Activated CD8-positive, alpha-beta memory T cell treated with anti-CD3 and anti-CD28 coated beads, Interleukin-2, amount 50 U/mL, for 48 hours (primary cell): ENCODE results near the gene LRRC59.
"Not testable (repeated sequence)": the region's sequence is repeated elsewhere in the genome, so short reads cannot be mapped to it uniquely, and the experiment has no call there.

Source experiments
- DNase-seq: peaks from one replicate; pipeline ENCODE4 v3.0.0-alpha.2; 2020

LRRC59 gene

DNA sequence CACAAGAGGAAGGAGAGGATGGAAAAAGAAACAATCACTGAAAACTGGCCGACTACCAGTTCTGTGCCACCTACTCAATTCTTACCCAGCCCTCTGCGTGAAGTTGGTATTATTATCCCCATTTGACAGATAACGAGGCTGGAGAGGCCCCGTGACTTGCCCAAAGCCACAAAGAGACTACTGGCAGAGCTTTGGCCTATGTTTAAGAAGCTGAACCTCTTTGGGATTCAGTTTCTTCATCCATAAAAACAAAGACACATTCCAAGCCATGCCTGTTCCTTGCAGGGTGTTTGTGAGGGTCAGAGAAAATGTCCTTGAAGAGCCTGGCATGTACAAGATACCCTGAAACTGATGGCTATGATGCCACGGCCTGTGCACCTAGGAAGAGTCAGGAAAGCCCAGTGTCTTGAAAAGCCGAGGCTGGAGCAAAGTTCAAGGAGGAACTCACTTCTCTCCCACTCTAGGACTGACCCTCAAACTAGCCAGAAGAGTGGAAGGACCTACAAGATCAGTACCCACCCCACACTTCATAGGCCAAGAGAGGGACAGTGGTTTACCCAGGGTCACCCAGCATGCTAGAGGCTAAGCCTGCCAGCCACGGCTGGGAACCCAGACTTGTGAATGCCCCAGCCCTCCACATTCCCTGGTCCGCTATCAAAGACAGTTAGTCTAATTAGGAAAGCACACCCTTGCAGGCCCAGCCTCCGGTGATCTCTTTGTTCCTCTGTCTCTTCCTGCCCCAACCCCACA lies 27.1 kb upstream of the LRRC59 start:
- no peak for DNase-seq

DNA sequence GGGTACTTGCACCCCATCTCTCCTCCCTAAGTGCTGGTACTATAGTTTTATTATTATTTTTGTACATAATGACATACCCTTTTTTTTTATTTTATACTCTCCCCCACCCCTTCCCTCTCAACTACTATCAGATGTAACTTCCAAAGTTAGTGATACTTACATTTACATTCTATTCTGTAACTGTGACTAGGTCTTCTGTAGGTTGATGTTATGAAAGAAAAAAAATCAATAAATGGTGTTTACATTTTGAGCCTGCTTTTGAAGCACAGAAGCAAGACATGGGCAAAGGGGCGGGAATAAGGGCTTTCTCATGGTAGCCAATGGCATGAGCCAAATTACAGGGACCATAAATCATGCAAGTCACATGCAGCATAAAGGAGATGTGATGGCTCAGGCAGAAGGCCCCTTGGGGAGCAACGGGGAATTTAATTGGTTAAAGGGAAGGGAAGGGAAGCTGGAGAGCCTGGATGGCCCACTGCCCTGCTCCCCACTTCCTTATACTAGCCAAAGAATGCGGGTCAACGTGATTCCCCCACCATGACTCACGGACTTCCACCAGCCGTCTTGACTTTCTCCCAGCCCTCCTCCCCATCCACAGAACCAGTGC lies 26.3 kb upstream of the LRRC59 start:
- DNase-seq = no peak

DNA sequence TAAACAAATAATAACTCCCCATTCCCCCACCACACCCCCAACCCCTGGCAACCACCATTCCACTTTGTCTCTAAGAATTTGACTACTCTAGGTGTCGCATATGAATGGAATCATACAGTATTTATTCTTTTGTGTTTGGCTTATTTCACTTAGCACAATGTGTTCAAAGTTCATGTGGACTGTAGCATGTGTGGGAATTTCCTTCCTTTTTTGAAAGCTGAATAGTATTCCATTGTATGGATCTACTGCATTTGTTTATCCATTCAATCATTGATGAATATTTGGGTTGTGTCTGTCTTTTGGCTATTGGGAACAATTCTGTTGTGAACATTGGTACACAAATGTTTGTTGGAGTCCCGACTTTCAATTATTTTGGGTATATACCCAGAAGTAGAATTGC lies 25.4 kb upstream of the LRRC59 start:
- no peak for DNase-seq

DNA sequence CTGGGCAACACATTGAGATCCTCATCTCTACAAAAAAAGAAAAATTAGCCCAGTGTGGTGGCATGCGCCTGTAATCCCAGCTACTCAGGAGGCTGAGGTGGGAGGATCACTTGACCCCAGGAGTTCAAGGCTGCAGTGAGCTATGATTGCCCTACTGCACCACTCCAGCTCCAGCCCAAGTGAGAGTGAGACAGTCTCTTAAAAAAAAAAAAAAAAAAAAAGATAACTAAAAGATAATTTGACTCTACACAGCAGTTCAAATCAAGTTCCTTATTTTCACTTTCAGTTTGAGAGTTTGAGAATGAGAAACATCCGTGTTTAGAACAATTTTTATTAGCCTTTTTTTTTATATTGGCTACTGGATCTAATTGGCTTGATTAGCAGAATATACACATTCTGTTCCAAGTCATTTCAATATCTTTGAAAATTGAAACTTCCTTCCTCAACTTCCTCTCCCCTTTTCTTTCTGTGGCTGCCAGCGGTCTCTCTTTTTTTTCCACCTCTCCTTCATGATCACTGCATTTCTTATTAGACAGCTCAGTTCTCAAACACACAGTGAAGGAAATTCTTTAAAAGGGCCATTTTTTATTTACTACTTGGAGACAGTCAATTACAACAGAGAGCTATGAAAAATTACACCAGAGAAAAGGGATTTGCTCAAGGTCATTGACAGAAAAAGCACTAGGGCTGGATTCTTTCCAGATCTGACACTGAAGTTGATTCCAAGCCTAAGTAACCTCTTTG lies 24.2 kb upstream of the LRRC59 start:
- no peak for DNase-seq

DNA sequence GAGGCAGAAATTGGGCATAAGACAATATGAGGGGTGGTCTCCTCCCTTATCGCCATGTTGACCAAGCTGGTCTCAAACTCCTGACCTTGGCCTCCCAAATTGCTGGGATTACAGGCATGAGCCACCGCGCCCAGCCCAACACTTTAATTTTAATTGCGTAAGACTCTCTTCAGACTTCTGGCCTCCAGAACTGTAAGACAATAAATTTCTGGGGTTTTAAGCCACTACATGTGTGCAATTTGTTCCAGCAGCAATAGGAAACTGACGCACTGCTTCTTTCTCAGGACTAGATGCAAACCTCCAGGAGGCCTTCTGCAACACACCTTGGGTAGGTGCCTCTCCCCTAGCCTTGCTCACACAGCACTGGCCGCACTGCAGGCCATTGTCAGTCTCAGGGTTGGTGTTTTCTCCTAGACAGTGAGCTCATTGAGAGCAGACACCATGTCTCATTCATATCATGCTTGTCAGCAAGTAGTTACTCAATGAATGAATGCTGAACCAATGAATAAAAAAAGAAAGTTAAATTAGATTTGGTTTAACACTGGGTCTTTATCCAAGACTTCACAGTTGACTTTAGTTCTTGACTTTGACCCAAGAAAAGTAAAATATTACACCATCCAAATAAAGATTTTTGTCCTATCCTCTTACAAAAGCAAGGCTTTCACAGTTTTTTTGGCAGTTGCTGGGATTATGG lies 23.2 kb upstream of the LRRC59 start:
- no peak for DNase-seq

DNA sequence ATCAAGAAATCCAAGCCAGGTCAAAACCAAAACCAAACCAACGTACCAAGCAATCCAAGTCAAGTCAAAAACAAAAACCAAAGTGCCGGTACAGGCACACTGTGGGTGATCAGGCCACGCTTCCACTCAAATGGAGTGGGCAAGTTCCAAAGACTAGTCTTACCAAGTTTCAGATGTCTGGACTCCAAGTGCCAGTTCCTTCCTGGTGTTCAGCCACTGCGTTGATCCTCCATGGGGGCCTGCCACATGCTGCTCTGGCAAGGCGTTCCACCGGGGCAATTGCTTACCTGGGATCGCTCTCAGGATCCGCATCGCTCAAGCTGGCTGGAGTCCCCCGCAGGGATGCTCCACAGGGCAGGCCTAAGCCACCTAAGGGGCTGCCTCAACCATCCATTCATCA lies 22.3 kb upstream of the LRRC59 start:
- not testable (repeated sequence) for DNase-seq

DNA sequence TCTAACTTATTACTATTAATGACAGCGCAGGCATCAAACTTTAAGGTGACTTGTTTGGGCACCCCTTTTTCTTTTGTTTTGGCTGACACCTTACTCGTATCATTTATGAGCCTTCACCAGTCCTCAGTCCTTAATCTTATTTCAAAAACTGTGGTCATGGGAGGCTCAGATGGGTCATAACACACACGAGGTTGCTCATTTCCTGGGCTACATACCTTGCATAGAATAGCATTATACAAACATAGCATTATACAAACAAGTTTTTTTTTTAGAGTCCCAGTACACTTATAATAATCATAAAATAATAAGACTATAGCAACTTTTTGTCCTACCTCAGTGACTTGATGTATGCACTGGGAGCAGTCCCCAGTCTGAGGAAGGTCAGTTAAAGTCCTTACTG lies 17.5 kb upstream of the LRRC59 start:
- DNase-seq = no peak

DNA sequence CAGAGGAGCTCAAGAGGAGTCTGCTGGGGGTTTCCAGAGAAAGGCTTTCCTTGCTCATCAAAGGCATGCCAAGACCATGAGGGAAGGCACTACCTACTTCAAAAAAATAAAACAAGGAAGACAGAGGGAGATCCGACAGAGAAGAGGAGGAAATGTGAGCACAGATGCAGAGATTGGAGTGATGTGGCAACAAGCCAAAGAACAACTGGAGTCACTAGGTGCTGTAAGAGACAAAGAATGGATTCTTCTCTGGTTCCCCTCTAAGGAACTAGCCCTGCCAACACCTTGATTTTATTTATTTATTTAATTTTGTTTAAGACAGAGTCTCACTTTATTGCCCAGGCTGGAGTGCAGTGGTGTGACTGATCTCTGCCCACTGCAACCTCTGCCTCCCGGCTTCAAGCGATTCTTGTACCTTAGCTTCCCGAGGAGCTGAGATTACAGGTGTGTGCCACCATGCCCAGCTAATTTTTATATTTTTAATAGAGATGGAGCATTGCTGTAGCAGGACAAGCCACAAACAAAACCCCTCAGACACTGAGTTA lies 14.9 kb upstream of the LRRC59 start:
- DNase-seq = no peak

DNA sequence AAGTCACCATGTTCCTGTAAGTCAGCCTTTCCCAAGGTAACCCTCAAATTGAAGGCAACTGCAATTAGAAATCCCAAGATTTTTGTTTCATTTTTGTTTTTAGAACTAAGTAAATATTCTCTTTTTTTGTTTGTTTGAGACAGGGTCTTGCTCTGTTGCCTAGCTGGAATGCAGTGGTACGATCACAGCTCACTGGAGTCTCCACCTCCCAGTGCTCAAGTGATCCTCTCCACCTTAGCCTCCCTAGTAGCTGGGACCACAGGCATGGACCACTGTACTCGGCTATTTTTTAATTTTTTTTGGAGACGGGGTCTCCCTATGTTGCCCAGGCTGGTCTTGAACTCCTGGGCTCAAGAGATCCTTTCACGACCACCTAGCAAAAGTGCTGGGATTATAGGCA lies 10.6 kb upstream of the LRRC59 start:
- no peak for DNase-seq

DNA sequence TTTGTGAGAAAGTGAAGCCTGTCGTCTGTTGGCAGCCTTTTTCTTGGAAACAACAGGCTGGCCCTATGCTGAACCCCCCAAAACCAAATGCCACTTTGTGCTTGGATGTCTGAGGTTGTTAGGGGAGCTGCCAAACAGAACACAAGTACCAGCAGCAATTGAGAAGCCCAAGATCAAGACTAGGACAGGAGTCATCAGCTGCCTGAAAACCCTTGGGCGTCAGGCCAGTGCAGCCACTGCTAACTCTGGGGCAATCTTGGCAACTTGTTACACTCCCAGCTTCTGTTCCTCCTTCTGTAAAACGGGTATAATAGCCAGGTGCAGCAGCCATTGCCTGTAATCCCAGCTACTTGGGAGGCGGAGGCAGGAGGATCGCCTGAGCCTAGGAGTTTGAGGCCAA lies 9.3 kb upstream of the LRRC59 start:
- no peak for DNase-seq

DNA sequence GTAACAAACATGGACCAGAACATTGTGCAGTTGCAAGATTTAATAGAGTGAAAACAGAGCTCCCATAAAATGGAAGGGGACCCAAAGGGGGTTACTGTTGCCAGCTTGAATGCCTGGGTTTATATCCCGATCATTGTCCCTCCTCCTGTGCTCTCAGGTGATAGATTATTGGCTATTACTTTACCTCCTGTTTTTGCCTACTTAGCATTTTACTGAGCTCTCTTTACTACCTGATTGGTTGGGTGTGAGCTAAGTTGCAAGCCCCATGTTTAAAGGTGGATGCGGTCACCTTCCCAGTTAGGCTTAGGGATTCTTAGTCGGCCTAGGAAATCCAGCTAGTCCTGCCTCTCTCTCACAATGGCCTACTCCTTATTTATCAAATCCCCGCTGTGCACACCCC lies 8.0 kb upstream of the LRRC59 start:
- DNase-seq = not testable (repeated sequence)

DNA sequence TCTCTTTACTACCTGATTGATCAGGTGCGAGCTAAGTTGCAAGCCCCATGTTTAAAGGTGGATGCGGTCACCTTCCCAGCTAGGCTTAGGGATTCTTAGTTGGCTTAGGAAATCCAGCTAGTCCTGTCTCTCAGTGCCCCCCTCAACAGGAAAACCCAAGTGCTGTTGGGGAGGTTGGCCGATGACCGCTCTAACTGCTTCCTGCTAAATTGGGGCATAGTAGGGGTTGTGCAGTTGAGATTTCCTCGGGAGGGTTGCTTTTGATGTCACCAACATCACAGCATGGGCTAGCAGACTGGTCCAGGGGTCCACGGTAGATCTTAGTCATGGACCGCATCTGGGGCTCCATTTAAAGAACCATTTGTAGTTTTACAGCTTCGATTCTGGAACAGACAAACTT lies 2.3 kb upstream of the LRRC59 start:
- DNase-seq = not testable (repeated sequence)

DNA sequence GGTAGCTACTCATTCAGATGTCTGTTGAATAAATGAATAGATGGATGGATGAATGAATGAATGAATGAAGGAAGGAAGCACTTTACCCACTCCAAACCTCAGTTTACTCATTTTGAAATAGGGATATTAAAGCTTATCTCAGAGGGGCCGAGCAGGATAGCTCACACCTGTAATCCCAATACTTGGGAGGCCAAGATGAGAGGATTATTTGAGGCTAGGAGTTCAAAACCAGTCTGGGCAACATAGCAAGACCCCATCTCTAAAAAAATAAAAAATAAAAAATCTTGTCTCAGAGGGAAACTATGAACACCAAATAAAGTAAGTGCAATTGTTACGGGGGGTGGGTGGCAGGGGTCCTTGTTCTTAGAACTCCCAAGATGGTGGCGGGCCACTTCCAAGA lies 1.3 kb upstream of the LRRC59 start:
- not testable (repeated sequence) for DNase-seq

DNA sequence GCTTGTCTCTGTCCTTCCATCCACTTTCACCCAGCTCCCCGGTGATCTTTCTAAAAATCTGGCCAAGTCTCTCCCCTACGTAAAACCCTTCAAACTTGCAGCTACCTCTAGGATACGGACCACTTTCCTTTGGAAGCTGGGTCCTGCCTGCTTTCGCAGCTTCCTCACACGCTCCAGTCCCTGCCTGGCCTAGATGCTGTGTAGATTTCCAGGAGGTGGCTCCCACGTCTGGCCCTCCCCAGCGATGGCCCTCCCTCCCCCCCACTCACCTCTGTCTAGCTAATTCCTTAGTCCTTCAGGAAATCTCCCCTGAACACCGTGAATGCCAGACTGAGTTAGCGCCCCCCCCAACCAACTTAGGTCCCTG lies 579 bp upstream of the LRRC59 start:
- DNase-seq = no peak

DNA sequence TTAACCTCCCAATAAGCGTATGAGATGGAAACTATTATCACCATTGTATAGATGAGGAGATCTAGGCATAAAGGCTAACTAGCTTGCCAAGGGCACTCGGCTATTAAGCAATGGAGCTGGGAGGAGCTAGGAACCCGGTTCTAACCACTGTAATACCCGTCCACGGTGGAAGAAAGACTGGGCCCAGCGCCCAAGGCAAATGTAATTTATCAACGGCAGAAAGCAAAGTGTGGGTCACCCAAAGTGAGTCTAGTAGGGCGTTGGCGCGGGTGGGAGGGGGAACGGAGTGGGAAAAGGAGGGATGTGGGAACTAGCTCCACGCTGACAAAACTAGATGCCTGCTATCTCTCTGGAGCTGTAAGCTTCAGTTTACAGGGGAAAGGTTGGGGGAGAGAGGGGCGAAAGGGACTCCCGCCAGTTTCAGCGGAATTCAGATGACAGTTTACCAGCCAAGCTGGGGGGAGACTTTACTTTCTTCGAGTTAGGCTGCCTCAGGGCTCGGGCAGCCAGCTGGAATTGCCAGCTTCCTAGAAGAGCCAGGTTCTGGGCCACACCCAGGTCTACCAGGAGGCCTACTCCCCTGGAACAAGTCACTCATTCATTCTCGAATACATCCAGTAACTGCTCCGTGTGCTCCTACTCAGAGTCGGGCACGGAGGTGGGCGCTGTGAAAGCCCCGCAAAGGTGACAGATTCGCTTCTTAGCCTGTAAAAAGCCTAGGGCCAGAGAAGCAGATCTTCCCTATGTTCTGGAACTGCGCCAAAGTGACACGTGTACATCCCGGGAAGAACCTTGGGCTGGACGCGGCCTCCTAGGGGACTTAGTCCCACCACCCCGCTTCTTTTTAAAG lies 837 bp downstream of the LRRC59 start:
- DNase-seq = no peak

DNA sequence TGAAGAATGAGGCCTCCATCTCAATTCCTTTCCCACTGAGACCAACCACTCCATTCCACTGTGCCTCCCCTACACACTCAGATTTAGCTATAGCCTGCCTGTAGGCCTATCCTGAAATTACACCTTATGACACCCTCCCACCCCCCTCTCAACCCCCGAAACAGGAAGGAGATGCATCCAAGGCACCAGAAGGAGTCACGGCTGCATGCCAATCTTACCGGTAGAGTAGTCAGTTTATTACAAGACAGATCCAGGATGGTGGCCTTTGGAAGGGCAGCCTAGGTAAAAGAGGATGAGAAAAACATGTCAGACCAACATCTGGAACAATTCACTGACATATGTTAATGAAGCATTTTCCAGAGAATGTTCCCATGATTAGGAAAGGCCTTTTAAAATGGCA lies 2.6 kb downstream of the LRRC59 start:
- DNase-seq = no peak

DNA sequence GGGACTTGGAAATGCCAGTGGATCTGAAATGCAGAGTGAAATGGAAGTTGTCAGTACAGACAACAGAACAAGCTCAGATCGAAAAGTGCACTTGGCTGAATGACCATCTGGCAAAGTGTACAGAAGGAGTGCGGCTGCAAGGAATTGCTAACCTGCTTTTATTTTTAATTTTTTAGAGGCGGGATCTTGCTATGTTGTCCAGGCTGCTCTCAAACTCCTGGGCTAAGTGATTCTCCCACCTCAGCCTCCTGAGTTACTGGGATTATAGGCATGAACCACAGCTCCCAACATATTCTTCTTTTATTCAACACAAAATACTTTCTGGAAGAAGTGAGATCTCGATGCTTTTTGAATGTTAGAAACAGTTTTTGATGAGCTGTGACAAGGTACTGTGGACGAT lies 3.6 kb downstream of the LRRC59 start:
- DNase-seq = no peak

DNA sequence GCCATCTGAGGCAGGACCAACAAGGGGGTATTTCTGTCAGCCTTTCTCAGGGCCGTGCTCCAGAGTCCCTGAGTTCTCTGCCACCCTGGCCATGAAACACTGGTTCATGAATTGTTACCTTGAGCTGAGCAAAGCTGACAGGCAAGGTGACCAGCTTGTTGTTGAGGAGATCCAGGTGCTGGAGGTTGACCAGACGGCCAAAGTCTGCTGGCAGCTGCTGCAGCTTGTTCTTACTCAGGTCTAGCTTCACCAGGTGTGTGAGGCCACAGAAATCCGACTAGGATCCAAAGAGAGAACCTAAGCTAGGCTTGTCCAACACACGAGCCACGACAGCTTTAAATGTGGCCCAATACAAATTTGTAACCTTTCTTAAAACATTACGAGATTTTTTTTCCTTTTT lies 4.7 kb downstream of the LRRC59 start:
- no peak for DNase-seq

DNA sequence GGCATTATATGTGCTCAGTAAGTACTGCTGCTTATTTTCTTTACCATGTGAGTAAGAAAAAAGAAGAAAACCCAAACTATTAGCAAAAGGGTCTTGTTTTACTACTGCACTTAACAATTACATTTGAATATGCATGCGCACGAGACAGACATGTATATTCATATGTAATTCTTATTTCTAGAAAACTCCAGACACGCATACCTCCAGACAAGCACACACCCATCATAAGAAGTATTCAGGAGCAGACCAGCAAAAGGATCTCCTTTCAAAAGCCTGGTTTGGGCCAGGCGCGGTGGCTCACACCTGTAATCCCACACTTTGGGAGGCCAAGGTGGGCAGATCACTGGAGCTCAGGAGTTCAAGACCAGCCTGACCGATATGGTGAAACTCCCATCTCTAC lies 7.8 kb downstream of the LRRC59 start:
- DNase-seq = no peak

DNA sequence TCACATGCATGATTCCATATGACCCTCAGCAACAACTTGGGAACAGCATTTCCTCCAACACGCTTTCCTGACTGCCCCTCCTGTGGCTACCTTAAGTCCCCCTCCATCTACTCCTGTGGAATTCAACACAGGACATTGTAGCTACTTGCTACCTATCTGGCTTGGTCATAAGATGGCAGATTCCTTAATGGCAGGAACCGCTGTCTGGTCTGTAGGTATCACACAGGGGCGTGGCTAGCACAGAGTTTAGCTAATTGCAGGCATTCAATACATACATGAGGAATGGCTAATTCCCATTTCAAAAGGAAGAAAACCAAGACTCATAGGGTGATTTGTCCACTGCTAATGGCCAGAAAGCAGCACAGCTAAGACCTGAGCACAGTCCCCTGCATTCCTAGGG lies 8.6 kb downstream of the LRRC59 start:
- no peak for DNase-seq

DNA sequence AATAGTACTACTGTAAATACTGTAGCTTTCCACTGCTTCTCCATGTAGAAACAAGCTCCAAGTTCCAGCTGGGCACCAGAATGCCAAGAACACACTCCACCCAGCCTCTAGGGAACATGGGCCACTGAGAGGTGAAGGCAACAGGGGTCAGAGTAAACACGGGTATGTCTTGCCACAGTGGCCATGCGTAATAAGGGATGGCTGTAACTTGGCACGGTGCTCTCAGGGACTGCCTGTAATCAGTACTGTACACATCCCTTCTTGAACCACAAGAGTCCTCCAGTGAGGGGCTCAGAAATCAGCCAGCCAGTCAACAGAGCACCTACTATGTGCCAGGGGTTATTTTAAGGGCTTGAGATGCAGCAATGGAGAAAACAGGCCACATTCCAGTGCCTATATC lies 10.8 kb downstream of the LRRC59 start:
- no peak for DNase-seq

DNA sequence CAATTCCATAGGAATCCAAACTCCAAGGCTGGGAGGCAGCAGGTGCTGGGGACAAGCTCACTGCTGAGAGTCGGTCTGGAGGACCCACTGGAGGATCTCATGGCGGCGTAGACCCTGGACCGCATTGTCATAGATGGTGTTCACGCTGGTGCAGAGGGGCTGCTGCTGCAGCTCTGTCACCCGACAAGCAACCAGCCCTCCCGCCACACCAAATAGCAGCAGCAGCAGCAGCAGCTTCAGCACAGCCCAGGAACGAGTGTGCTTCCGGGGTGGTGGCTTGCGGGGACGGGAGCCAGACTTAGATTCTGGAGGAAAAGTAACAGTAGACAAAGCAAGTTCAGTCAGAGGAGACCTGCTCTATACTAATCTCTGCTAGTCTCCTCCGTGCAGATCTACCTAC lies 14.4 kb downstream of the LRRC59 start:
- DNase-seq = no peak

DNA sequence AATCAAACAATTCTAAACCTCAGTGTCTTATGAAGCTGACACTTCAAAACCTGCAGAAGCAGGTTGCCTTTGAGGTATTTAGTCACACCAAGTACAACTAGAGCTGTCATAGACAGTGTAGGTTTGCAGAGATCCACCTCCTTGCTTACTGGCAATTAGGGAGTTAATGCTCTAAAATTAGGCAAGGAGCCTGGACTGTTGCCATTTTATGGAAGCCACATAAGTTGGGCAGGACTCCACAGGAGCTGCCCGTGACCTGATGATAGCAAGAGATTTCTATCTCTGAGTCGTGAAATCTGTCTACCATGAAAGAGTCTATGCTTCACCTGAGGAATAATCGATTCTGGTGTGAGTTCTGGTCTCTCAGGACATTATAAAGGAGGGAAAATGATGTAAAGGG lies 15.4 kb downstream of the LRRC59 start:
- no peak for DNase-seq
